Measurements from ENCODE around the gene GDPD5. TPM values are rescaled to one million over a fixed set of nuclear protein-coding genes. Genes with fewer than 3 reads are reported as not detected.

GDPD5 gene
- total and polyA plus RNA-seq, 9 of the 15 experiments (the other 6 are each of a cell fraction or from before 2014, with no cell fraction given), result 0.32 to 27.3 (median 8.0) TPM

- TF ChIP-seq REST (IDR thresholded peaks at IDR 0.05; ENCODE audit: borderline replicate concordance) (peak; percentile 93), REST (CRISPR knock-in tag; IDR thresholded peaks at IDR 0.05; ENCODE audit: low read depth) (no peak), NR2C1 (IDR thresholded peaks at IDR 0.05) (0 out of 2 replicates have a peak, but pooled peaks have one; percentile 21), NR2C1 (tag; IDR thresholded peaks at IDR 0.05) (no peak), EZH2 (IDR thresholded peaks at IDR 0.05; ENCODE audit: borderline replicate concordance, low read depth, low read length) (no peak), ZNF324 (CRISPR knock-in tag; IDR thresholded peaks at IDR 0.05) (no peak), STAT5B (CRISPR knock-in tag; IDR thresholded peaks at IDR 0.05) (no peak), BCOR (IDR thresholded peaks at IDR 0.05) (no peak), SIN3B (IDR thresholded peaks at IDR 0.05; ENCODE audit: low read depth) (0 out of 2 replicates have a peak, but pooled peaks have one; percentile 21), ZNF586 (CRISPR knock-in tag; conservative IDR thresholded peaks at IDR 0.05) (no peak), CREB1 (IDR thresholded peaks at IDR 0.05) (no peak), CREB1 (CRISPR knock-in tag; IDR thresholded peaks at IDR 0.05) (no peak), ZNF282 (CRISPR knock-in tag; IDR thresholded peaks at IDR 0.05) (no peak), NFE2 (IDR thresholded peaks at IDR 0.05; ENCODE audit: low read depth) (no peak), CREB5 (CRISPR knock-in tag; IDR thresholded peaks at IDR 0.05) (no peak), SNIP1 (IDR thresholded peaks at IDR 0.05; ENCODE audit: low read depth) (no peak)
- TF ChIP-seq, protein P1, sequence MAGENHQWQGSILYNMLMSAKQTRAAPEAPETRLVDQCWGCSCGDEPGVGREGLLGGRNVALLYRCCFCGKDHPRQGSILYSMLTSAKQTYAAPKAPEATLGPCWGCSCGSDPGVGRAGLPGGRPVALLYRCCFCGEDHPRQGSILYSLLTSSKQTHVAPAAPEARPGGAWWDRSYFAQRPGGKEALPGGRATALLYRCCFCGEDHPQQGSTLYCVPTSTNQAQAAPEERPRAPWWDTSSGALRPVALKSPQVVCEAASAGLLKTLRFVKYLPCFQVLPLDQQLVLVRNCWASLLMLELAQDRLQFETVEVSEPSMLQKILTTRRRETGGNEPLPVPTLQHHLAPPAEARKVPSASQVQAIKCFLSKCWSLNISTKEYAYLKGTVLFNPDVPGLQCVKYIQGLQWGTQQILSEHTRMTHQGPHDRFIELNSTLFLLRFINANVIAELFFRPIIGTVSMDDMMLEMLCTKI (IDR thresholded peaks at IDR 0.05; ENCODE audit: partially characterized antibody), result no peak
These were observed 6.7 kb upstream of the GDPD5 start (continued) for GRCh38 chr11:75532200-75533048.
